ENCODE measurements around the gene TYMS. TPM values are rescaled to one million over a fixed set of nuclear protein-coding genes. Genes with fewer than 3 reads are reported as not detected.

The TYMS gene
- total RNA-seq, 4 donors from 2014 or later: 0.26 to 28.6 (median 4.8) TPM; not detected in 1

- H3K36me3 ChIP-seq: no peaks in the 10 kb centered on the region
- H3K4me3 ChIP-seq: peak within 1 kb of the TSS; percentile 67 to 72
- intact Hi-C loops (cut with DNase I; ENCODE audit: low total_unique reads): no loop called here
- H3K27ac ChIP-seq: peak within 1 kb of the TSS; percentile 73 to 82
- H3K27me3 ChIP-seq: no peaks in the 10 kb centered on the region
- H3K9me3 ChIP-seq: no peaks in the 10 kb centered on the region
- TF ChIP-seq CTCF (IDR thresholded peaks at IDR 0.05): peak; percentile 53 to 77 (median 66)
- peak in 1 of 2 donors; percentile 57 for TF ChIP-seq POLR2A (IDR thresholded peaks at IDR 0.05)
- DNase-seq: peak; percentile 75 to 82
- H3K4me1 ChIP-seq: peaks cover 3 to 7% of the 10 kb centered on the region in 2 donors
Measured at GRCh38 chr18:712401-713134, 55.1 kb downstream of the TYMS start, which contains the start of gene ENOSF1. Gene ENOSF1, minus strand, starts transcription at chr18:712630. Its CDS starts 43 bp downstream, at chr18:712587.

- intact Hi-C loops (cut with DNase I; ENCODE audit: low total_unique reads): no loop called here
- peak overlapping the region in 1 of 2 donors; percentile 67 for H3K4me3 ChIP-seq
- no peaks in the 10 kb centered on the region for H3K36me3 ChIP-seq
- H3K9me3 ChIP-seq: no peaks in the 10 kb centered on the region
- H3K27ac ChIP-seq: peak overlapping the region in 1 of 2 donors; percentile 82
- peaks cover 3 to 7% of the 10 kb centered on the region in 2 donors for H3K4me1 ChIP-seq
- TF ChIP-seq CTCF (IDR thresholded peaks at IDR 0.05) (no peak), POLR2A (IDR thresholded peaks at IDR 0.05) (no peak)
- no peaks in the 10 kb centered on the region for H3K27me3 ChIP-seq
- DNase-seq: no peak
Measured at GRCh38 chr18:713135-713490, 55.7 kb downstream of the TYMS start.

- intact Hi-C loops (cut with DNase I; ENCODE audit: low total_unique reads): no loop called here
- no peak overlapping the region for H3K4me3 ChIP-seq
- TF ChIP-seq CTCF (IDR thresholded peaks at IDR 0.05): no peak
- TF ChIP-seq POLR2A (IDR thresholded peaks at IDR 0.05): no peak
- H3K27me3 ChIP-seq: no peaks in the 10 kb centered on the region
- peaks cover 0 to under 1% of the 10 kb centered on the region in 2 donors for H3K4me1 ChIP-seq
- H3K36me3 ChIP-seq: no peaks in the 10 kb centered on the region
- no peak overlapping the region for H3K27ac ChIP-seq
- DNase-seq: no peak
- no peaks in the 10 kb centered on the region for H3K9me3 ChIP-seq
Measured at GRCh38 chr18:715626-716025, 58.2 kb downstream of the TYMS start.

GRCh38 chr18:717003-717402, 59.5 kb downstream of the TYMS start:
- intact Hi-C loops (cut with DNase I; ENCODE audit: low total_unique reads): no loop called here
- no peaks in the 10 kb centered on the region for H3K27me3 ChIP-seq
- DNase-seq: no peak
- no peak overlapping the region for H3K4me3 ChIP-seq
- H3K9me3 ChIP-seq: no peaks in the 10 kb centered on the region
- H3K4me1 ChIP-seq: no peaks in the 10 kb centered on the region
- TF ChIP-seq POLR2A (IDR thresholded peaks at IDR 0.05): no peak
- TF ChIP-seq CTCF (IDR thresholded peaks at IDR 0.05): no peak
- no peaks in the 10 kb centered on the region for H3K36me3 ChIP-seq
- no peak overlapping the region for H3K27ac ChIP-seq

Other genes with a start within 250 kb of the TYMS start
- gene COLEC12, start 157.0 kb upstream of the TYMS start, total RNA-seq: 10 to 100 TPM; 20.2 to 81.3 (median 29.1) TPM
- gene CETN1, start 77.3 kb upstream of the TYMS start, total RNA-seq: not detected
- 10 to 100 TPM in 1 of 4 donors, under 1 TPM in 1, not detected in 2; 0.21 to 25.6 TPM for gene CLUL1, start 60.7 kb upstream of the TYMS start, total RNA-seq
- 100 to 1,000 TPM in 1 of 4 donors, 10 to 100 TPM in 3; 12.0 to 110 (median 38.5) TPM for gene ENOSF1, start 55.0 kb downstream of the TYMS start, total RNA-seq
- gene YES1, start 154.6 kb downstream of the TYMS start, total RNA-seq: 100 to 1,000 TPM in 1 of 4 donors, 10 to 100 TPM in 3; 21.0 to 158 (median 37.0) TPM
- gene ADCYAP1, start 247.2 kb downstream of the TYMS start, total RNA-seq: 1 to 10 TPM in 1 of 4 donors, under 1 TPM in 2, not detected in 1; 0.49 to 1.5 (median 0.97) TPM

Measured in uterus (tissue), 4 donors.